K562 (cell line): ENCODE results near the gene ROBO1. TPM values are rescaled to one million over a fixed set of nuclear protein-coding genes. Genes with fewer than 3 reads are reported as not detected.

Experiments used
- ATAC-seq: fragments of 200-7000 bp; cut with Tn5 transposase; 3 replicates; pipeline ENCODE4 v1.9.1; 2020; ENCODE audit warnings: moderate library complexity
- BruUV-seq: library from RNA; stranded (reverse); fragments of 400-500 nt; replicated peaks from 2 replicates; lab custom pipeline; 2021; lab: Mats Ljungman, UMichigan
- CTCF ChIA-PET: fragments of 300-600 bp; formaldehyde crosslinking; extraction: SDS; loops from one replicate; lab custom pipeline; 2021; ENCODE audit warnings: low intra/inter-chr PET ratio; lab: Yijun Ruan, JAX
- POLR2A ChIA-PET: fragments of 300-600, 350-650 bp; sonication (Branson Sonifier 250); formaldehyde crosslinking; extraction: SDS; loops from one replicate; lab custom pipeline; 2021; ENCODE audit warnings: antibody characterized with exemption, inconsistent platforms; lab: Yijun Ruan, JAX
- DNase-seq, 4 experiments: peaks; one replicate each; pipeline versions ENCODE4 v3.0.0 to v3.0.0-alpha.2; 2011 to 2018; ENCODE audit warnings: low spot score in 3 of 4, mixed read lengths in 3 of 4; ENCODE audit errors: extremely low read depth in 1 of 4
- FAIRE-seq: peaks from 2 replicates; lab custom pipeline; 2011; peaks lifted over from hg19 to GRCh38; lab: Jason Lieb, UNC
- H2AFZ ChIP-seq: 2 replicates; pipeline ENCODE4 v1.6.0; 2011; ENCODE audit warnings: low read depth, low read length, control low read depth, inconsistent platforms
- H3K27ac ChIP-seq: fragments of 200-600 bp; 3 replicates; pipeline ENCODE4 v1.8.0; 2011; ENCODE audit warnings: low read depth, mild to moderate bottlenecking, control low read depth, inconsistent platforms, low read length, moderate library complexity, mixed read lengths; ENCODE audit errors: extremely low read depth
- H3K27me3 ChIP-seq, 2 experiments: fragments of 300-600 bp in 1 of 2; 2 replicates in 1 of 2; 3 replicates in 1 of 2; pipeline versions ENCODE4 v1.6.0 to v1.8.0; 2011; ENCODE audit warnings: inconsistent platforms in 2 of 2, low read length in 2 of 2, mild to moderate bottlenecking in 1 of 2, mixed read lengths in 1 of 2, moderate library complexity in 1 of 2; ENCODE audit not compliant: control insufficient read depth in 2 of 2, insufficient read depth in 2 of 2
- H3K36me3 ChIP-seq: fragments of 300-600 bp; 3 replicates; pipeline ENCODE4 v1.8.0; 2011; ENCODE audit warnings: mild to moderate bottlenecking, low read length, inconsistent platforms; ENCODE audit not compliant: control insufficient read depth, insufficient read depth
- H3K4me1 ChIP-seq, 2 experiments: fragments of 200-600 bp in 1 of 2; replicated peaks in 1 of 2; 2 replicates in 1 of 2; 3 replicates in 1 of 2; pipeline versions ENCODE4 v1.5.1 to v1.8.0; 2011; ENCODE audit warnings: inconsistent platforms in 2 of 2, low read length in 2 of 2, mild to moderate bottlenecking in 1 of 2, mixed read lengths in 1 of 2, moderate library complexity in 1 of 2; ENCODE audit not compliant: control insufficient read depth in 2 of 2, insufficient read depth in 2 of 2
- H3K4me2 ChIP-seq: 2 replicates; pipeline ENCODE4 v1.6.1; 2011; ENCODE audit warnings: low read length, control low read depth, inconsistent platforms, mixed read lengths; ENCODE audit not compliant: insufficient read depth
- H3K4me3 ChIP-seq: fragments of 200-600 bp; sonication (generic), shearing (Covaris generic); 2 replicates; pipeline ENCODE4 v1.5.1; 2016; ENCODE audit warnings: control low read depth, inconsistent platforms
- H3K79me2 ChIP-seq: fragments of 200-600 bp; 3 replicates; pipeline ENCODE4 v1.8.0; 2011; ENCODE audit warnings: low read length, inconsistent platforms; ENCODE audit not compliant: control insufficient read depth, insufficient read depth
- H3K9ac ChIP-seq, 2 experiments: 2 replicates each; pipeline versions ENCODE4 v1.6.0 to v1.6.1; 2011; ENCODE audit warnings: low read depth in 2 of 2, low read length in 2 of 2, control low read depth in 1 of 2, inconsistent platforms in 1 of 2, mild to moderate bottlenecking in 1 of 2, mixed read lengths in 1 of 2; ENCODE audit not compliant: insufficient read depth in 1 of 2
- H3K9me1 ChIP-seq: one replicate; pipeline ENCODE4 v1.6.0; 2011; ENCODE audit warnings: inconsistent platforms, mild to moderate bottlenecking, low read length, moderate library complexity; ENCODE audit not compliant: control insufficient read depth, insufficient read depth
- H3K9me3 ChIP-seq: replicated peaks from 2 replicates; pipeline ENCODE4 v1.5.1; 2011; ENCODE audit warnings: low read depth, low read length, inconsistent platforms; ENCODE audit not compliant: control insufficient read depth, insufficient read depth
- H4K20me1 ChIP-seq: replicated peaks from 2 replicates; pipeline ENCODE4 v1.6.1; 2011; ENCODE audit warnings: low read length, inconsistent platforms, mixed read lengths; ENCODE audit not compliant: control insufficient read depth, insufficient read depth
- CLOCK ChIP-seq: fragments of 250-450 bp; sonication (Bioruptor Pico); IDR thresholded peaks from 2 replicates; pipeline ENCODE4 v1.4.0; 2020; ENCODE audit warnings: mild to moderate bottlenecking, moderate library complexity, borderline replicate concordance
- FOXA1 ChIP-seq: fragments of 450-650 bp; IDR thresholded peaks from 2 replicates; pipeline ENCODE4 v1.6.1; 2016; ENCODE audit warnings: mild to moderate bottlenecking, borderline replicate concordance
- JUND ChIP-seq, 2 experiments: IDR thresholded peaks; 2 replicates in 1 of 2; 3 replicates in 1 of 2; pipeline ENCODE4 v1.6.1; 2011; ENCODE audit warnings: borderline replicate concordance in 2 of 2, low read depth in 2 of 2, low read length in 2 of 2, improper control_type of control experiment in 1 of 2, missing biosample characterization in 1 of 2, missing genetic modification characterization in 1 of 2, missing genetic modification reagents in 1 of 2
- NUFIP1 ChIP-seq: fragments of 450-650 bp; IDR thresholded peaks from 2 replicates; pipeline ENCODE4 v1.6.1; 2018; ENCODE audit not compliant: partially characterized antibody
- SRSF7 ChIP-seq: fragments of 200-400 bp; formaldehyde crosslinking; optimal IDR thresholded peaks from 2 replicates; pipeline ENCODE3; 2017; ENCODE audit warnings: mild to moderate bottlenecking, low read depth, low read length
- TEAD4 ChIP-seq, 2 experiments: sonication (generic) in 1 of 2; formaldehyde crosslinking in 1 of 2; IDR thresholded peaks; 2 replicates each; pipeline versions ENCODE4 v1.6.1 to v1.8.0; 2012 to 2022; ENCODE audit warnings: borderline replicate concordance in 1 of 2, inconsistent platforms in 1 of 2, low read length in 1 of 2, mild to moderate bottlenecking in 1 of 2, missing genetic modification reagents in 1 of 2
- ZFX ChIP-seq: sonication (generic); formaldehyde crosslinking; IDR thresholded peaks from 2 replicates; pipeline ENCODE4 v1.8.0; 2022; ENCODE audit warnings: mild to moderate bottlenecking, missing genetic modification reagents, moderate library complexity
- ZNF551 ChIP-seq: fragments of 250-450 bp; sonication (Bioruptor Pico); IDR thresholded peaks from 2 replicates; pipeline ENCODE4 v1.5.0; 2021; ENCODE audit warnings: mild to moderate bottlenecking, moderate library complexity
- ZNF655 ChIP-seq: fragments of 250-450 bp; sonication (Bioruptor Pico); IDR thresholded peaks from 2 replicates; pipeline ENCODE4 v1.5.0; 2021
- ZNF75A ChIP-seq: fragments of 450-650 bp; formaldehyde crosslinking; IDR thresholded peaks from 2 replicates; pipeline ENCODE4 v1.4.0; 2020; ENCODE audit warnings: mild to moderate bottlenecking
- ZNF778 ChIP-seq: fragments of 450-650 bp; formaldehyde crosslinking; IDR thresholded peaks from 2 replicates; pipeline ENCODE4 v1.4.0; 2020; ENCODE audit warnings: mild to moderate bottlenecking, moderate library complexity
- WGBS: fragments of 100-300 bp; shearing (Covaris generic); methylation state at CpG from one replicate; pipeline ENCODE4 v1.1.6; 2016; ENCODE audit warnings: low coverage, mixed read lengths; ENCODE audit not compliant: insufficient coverage; ENCODE audit errors: missing lambda C conversion rate; 5-methylcytosine and 5-hydroxymethylcytosine counted together
- in situ Hi-C: fragments of 300-500 bp; cut with MboI; formaldehyde crosslinking; loops from 4 replicates; pipeline ENCODE4 v1.15.0; 2018; ENCODE audit warnings: inconsistent platforms, mixed read lengths
- intact Hi-C: fragments of 100-400 bp; cut with micrococcal nuclease; formaldehyde crosslinking; loops from 2 replicates; pipeline ENCODE4 v1.14.2; 2022
- polyA plus RNA-seq, 8 experiments: library from polyadenylated mRNA; depleted of rRNA in 4 of 8; stranded (reverse) in 5 of 8; unstranded in 3 of 8; fragments of >200 nt; fragmentation: Nextera tagmentation in 2 of 8; fragmentation: Illumina TruSeq in 1 of 8; extraction: Ambion mirVana in 2 of 8; extraction: Trizol in 1 of 8; gene quantifications; 2 replicates each; pipeline versions ENCODE4 v1.2.1 to v1.2.3, GENCODE V29; 2011 to 2014; ENCODE audit warnings: inconsistent platforms in 1 of 8, missing spikeins in 1 of 8
- total RNA-seq, 7 experiments: library from RNA; depleted of rRNA in 6 of 7; stranded (reverse); fragments of >200 nt in 6 of 7; fragmentation: Illumina TruSeq in 2 of 7; extraction: Trizol in 2 of 7; gene quantifications; 2 replicates each; pipeline versions ENCODE4 v1.2.1 to v1.2.3, GENCODE V29; 2011 to 2021; ENCODE audit warnings: low replicate concordance in 1 of 7

The ROBO1 gene
- total and polyA plus RNA-seq, 9 of the 15 experiments (the other 6 are each of a cell fraction or from before 2014, with no cell fraction given), result 0.01 to 0.53 (median 0.17) TPM; not detected in 5

- no peaks in the 10 kb centered on the region for H3K27me3 ChIP-seq
- no peak overlapping the region for H3K27ac ChIP-seq
- H3K36me3 ChIP-seq, result no peaks in the 10 kb centered on the region
- DNase-seq (no peak), ATAC-seq (no peak), FAIRE-seq (no peak)
- H3K9me1 ChIP-seq, result no peaks in the 10 kb centered on the region
- H3K79me2 ChIP-seq, result no peaks in the 10 kb centered on the region
- no peak overlapping the region for H2AFZ ChIP-seq
- 0% methylated on average over 4 of the region's 4 CpGs for WGBS
- intact Hi-C loops (no loop called here), in situ Hi-C loops (no loop called here)
- no peak overlapping the region for H3K4me2 ChIP-seq
- no peaks in the 10 kb centered on the region for H4K20me1 ChIP-seq
- no peak overlapping the region for H3K4me3 ChIP-seq
- no peak overlapping the region for H3K9ac ChIP-seq
- CTCF ChIA-PET, result no interaction called here
- H3K9me3 ChIP-seq, result no peaks in the 10 kb centered on the region
- BruUV-seq, result no TSS peak
- POLR2A ChIA-PET, result no interaction called here
- no peaks in the 10 kb centered on the region for H3K4me1 ChIP-seq
- TF ChIP-seq FOXA1 (no peak), ZNF75A (CRISPR knock-in tag) (no peak), NUFIP1 (no peak), CLOCK (no peak), ZNF655 (CRISPR knock-in tag) (no peak), ZFX (no peak), ZNF551 (no peak), ZNF778 (CRISPR knock-in tag) (no peak), SRSF7 (no peak), TEAD4 (IDR thresholded peaks at IDR 0.05; ENCODE audit: low read length) (no peak), TEAD4 (CRISPR knock-in tag; IDR thresholded peaks at IDR 0.05; ENCODE audit: borderline replicate concordance) (no peak), JUND (IDR thresholded peaks at IDR 0.05; ENCODE audit: borderline replicate concordance, low read depth, low read length) (no peak), JUND (tag; IDR thresholded peaks at IDR 0.05; ENCODE audit: borderline replicate concordance, low read depth, low read length) (no peak)
These were observed 920.6 kb downstream of the ROBO1 start for GRCh38 chr3:78847203-78847602.
